H1 (cell line): ENCODE data around the gene GABRA6. TPM values are rescaled to one million over a fixed set of nuclear protein-coding genes. Genes with fewer than 3 reads are reported as not detected.

Experiments used
- CTCF ChIA-PET: fragments of 300-600 bp; sonication (Branson Sonifier 250); formaldehyde crosslinking; loops from one replicate; lab custom pipeline; 2021; ENCODE audit not compliant: partially characterized antibody; lab: Charles Lee
- POLR2A ChIA-PET: fragments of 300-600 bp; sonication (Branson Sonifier 250); formaldehyde crosslinking; loops from one replicate; lab custom pipeline; 2021; ENCODE audit warnings: inconsistent platforms; ENCODE audit not compliant: partially characterized antibody; lab: Charles Lee
- DNase-seq, 2 experiments: peaks; one replicate each; pipeline versions ENCODE4 v3.0.0 to v3.0.0-alpha.2; 2010 to 2022; ENCODE audit warnings: low spot score in 2 of 2, low read depth in 1 of 2, mixed read lengths in 1 of 2
- FAIRE-seq: peaks from 2 replicates; lab custom pipeline; 2011; peaks lifted over from hg19 to GRCh38; lab: Jason Lieb, UNC
- H2AFZ ChIP-seq: 2 replicates; pipeline ENCODE4 v1.8.1; 2012; ENCODE audit warnings: low read length, inconsistent platforms
- H2AK5ac ChIP-seq: 2 replicates; pipeline ENCODE4 v1.6.1; 2013; ENCODE audit warnings: low read depth, low read length
- H2BK120ac ChIP-seq: replicated peaks from 2 replicates; pipeline ENCODE3; 2013; ENCODE audit warnings: low read depth, low read length, inconsistent platforms
- H2BK12ac ChIP-seq: 2 replicates; pipeline ENCODE4 v1.6.1; 2013; ENCODE audit warnings: low read depth, low read length
- H2BK15ac ChIP-seq: 2 replicates; pipeline ENCODE4 v1.6.1; 2013; ENCODE audit warnings: low read length
- H2BK20ac ChIP-seq: 2 replicates; pipeline ENCODE4 v1.6.1; 2013; ENCODE audit warnings: low read length
- H2BK5ac ChIP-seq: 2 replicates; pipeline ENCODE4 v1.6.1; 2013; ENCODE audit warnings: low read depth, low read length
- H3K14ac ChIP-seq: 2 replicates; pipeline ENCODE4 v1.6.1; 2013; ENCODE audit warnings: inconsistent platforms; ENCODE audit not compliant: insufficient read length
- H3K18ac ChIP-seq: 2 replicates; pipeline ENCODE4 v1.6.1; 2013; ENCODE audit warnings: low read length; ENCODE audit errors: extremely low read depth
- H3K23ac ChIP-seq: 2 replicates; pipeline ENCODE4 v1.6.1; 2013; ENCODE audit warnings: inconsistent platforms; ENCODE audit not compliant: insufficient read length
- H3K23me2 ChIP-seq: 2 replicates; pipeline ENCODE4 v1.6.1; 2013; ENCODE audit warnings: low read depth, low read length
- H3K27ac ChIP-seq: 2 replicates; pipeline ENCODE4 v1.6.1; 2011; ENCODE audit warnings: low read depth, low read length, inconsistent platforms
- H3K27me3 ChIP-seq, 4 experiments: replicated peaks in 1 of 4; 1 replicate in 1 of 4; 2 replicates in 3 of 4; pipeline versions ENCODE4 v1.6.1 to v1.8.1; 2011 to 2013; ENCODE audit warnings: low read length in 3 of 4, mild to moderate bottlenecking in 3 of 4, inconsistent platforms in 2 of 4, mixed read lengths in 2 of 4, moderate library complexity in 1 of 4; ENCODE audit not compliant: control insufficient read depth in 3 of 4, insufficient read depth in 3 of 4; ENCODE audit errors: extremely low read depth in 1 of 4
- H3K36me3 ChIP-seq, 4 experiments: 2 replicates each; pipeline versions ENCODE4 v1.6.1 to v1.8.1; 2011 to 2013; ENCODE audit warnings: mild to moderate bottlenecking in 4 of 4, low read length in 3 of 4, moderate library complexity in 2 of 4, control low read depth in 1 of 4, inconsistent platforms in 1 of 4; ENCODE audit not compliant: insufficient read depth in 4 of 4, control insufficient read depth in 2 of 4
- H3K4ac ChIP-seq: replicated peaks from 2 replicates; pipeline ENCODE3; 2013; ENCODE audit warnings: low read length, low read depth, mixed read lengths, inconsistent platforms; ENCODE audit not compliant: insufficient read length
- H3K4me1 ChIP-seq, 4 experiments: replicated peaks in 1 of 4; 1 replicate in 1 of 4; 2 replicates in 3 of 4; pipeline versions ENCODE4 v1.6.1 to v1.8.1; 2011 to 2013; ENCODE audit warnings: low read length in 3 of 4, inconsistent platforms in 2 of 4, mixed read lengths in 1 of 4; ENCODE audit not compliant: insufficient read depth in 4 of 4, control insufficient read depth in 3 of 4
- H3K4me2 ChIP-seq, 2 experiments: 2 replicates each; pipeline versions ENCODE4 v1.6.1 to v1.8.1; 2011 to 2013; ENCODE audit warnings: low read depth in 2 of 2, low read length in 2 of 2, control low read depth in 1 of 2, inconsistent platforms in 1 of 2, mild to moderate bottlenecking in 1 of 2; ENCODE audit not compliant: insufficient read depth in 1 of 2
- H3K4me3 ChIP-seq, 4 experiments: fragments of 200-600, 300-600 bp in 1 of 4; sonication (generic), shearing (Covaris generic), sonication (Bioruptor Twin) in 1 of 4; 2 replicates each; pipeline versions ENCODE4 v1.5.1 to v1.8.1; 2011 to 2016; ENCODE audit warnings: low read length in 4 of 4, low read depth in 3 of 4, control low read depth in 2 of 4, inconsistent platforms in 2 of 4, mild to moderate bottlenecking in 2 of 4, mixed read lengths in 1 of 4, moderate library complexity in 1 of 4; ENCODE audit not compliant: insufficient read depth in 2 of 4; ENCODE audit errors: extremely low read depth in 1 of 4
- H3K56ac ChIP-seq: replicated peaks from 2 replicates; pipeline ENCODE3; 2013; ENCODE audit warnings: low read depth, mild to moderate bottlenecking, mixed read lengths, low read length, inconsistent platforms; ENCODE audit not compliant: insufficient read length
- H3K79me1 ChIP-seq: 2 replicates; pipeline ENCODE4 v1.6.1; 2013; ENCODE audit warnings: low read depth, low read length, control low read depth
- H3K79me2 ChIP-seq, 2 experiments: 2 replicates each; pipeline versions ENCODE4 v1.6.1 to v1.8.1; 2012 to 2013; ENCODE audit warnings: low read length in 2 of 2, mild to moderate bottlenecking in 2 of 2, inconsistent platforms in 1 of 2; ENCODE audit not compliant: insufficient read depth in 2 of 2, control insufficient read depth in 1 of 2
- H3K9ac ChIP-seq, 4 experiments: replicated peaks in 1 of 4; 1 replicate in 1 of 4; 2 replicates in 3 of 4; pipeline versions ENCODE4 v1.6.1 to v1.8.1; 2011 to 2013; ENCODE audit warnings: low read depth in 3 of 4, low read length in 3 of 4, control low read depth in 2 of 4, mild to moderate bottlenecking in 2 of 4, moderate library complexity in 2 of 4, inconsistent platforms in 1 of 4; ENCODE audit errors: extremely low read depth in 1 of 4
- H3K9me3 ChIP-seq, 2 experiments: 2 replicates each; pipeline versions ENCODE4 v1.6.1 to v1.8.1; 2012 to 2013; ENCODE audit warnings: mild to moderate bottlenecking in 2 of 2, moderate library complexity in 2 of 2, control low read depth in 1 of 2, inconsistent platforms in 1 of 2, low read depth in 1 of 2, low read length in 1 of 2, mixed read lengths in 1 of 2; ENCODE audit not compliant: insufficient read depth in 2 of 2
- H4K20me1 ChIP-seq, 2 experiments: replicated peaks in 1 of 2; 2 replicates each; pipeline versions ENCODE3 to v1.8.1; 2011 to 2013; ENCODE audit warnings: inconsistent platforms in 2 of 2, low read length in 2 of 2, mild to moderate bottlenecking in 1 of 2; ENCODE audit not compliant: insufficient read depth in 2 of 2, control insufficient read depth in 1 of 2
- H4K5ac ChIP-seq: 2 replicates; pipeline ENCODE4 v1.6.1; 2013; ENCODE audit warnings: low read length, low read depth, mixed read lengths, inconsistent platforms; ENCODE audit not compliant: insufficient read length
- H4K8ac ChIP-seq: 2 replicates; pipeline ENCODE4 v1.8.0; 2013; ENCODE audit warnings: mild to moderate bottlenecking, moderate library complexity, low read length, inconsistent platforms; ENCODE audit not compliant: insufficient read depth; ENCODE audit errors: extremely low read depth
- H4K91ac ChIP-seq: replicated peaks from 2 replicates; pipeline ENCODE3; 2013; ENCODE audit warnings: low read length, mixed read lengths, inconsistent platforms; ENCODE audit not compliant: insufficient read length
- ASH2L ChIP-seq: fragments of 200-600, 300-600 bp; sonication (generic); IDR thresholded peaks from one replicate; pipeline ENCODE4 v1.7.1; 2017; ENCODE audit warnings: low read length
- CBX5 ChIP-seq: fragments of 300-800, 300-1000 bp; sonication (generic); IDR thresholded peaks from 2 replicates; pipeline ENCODE4 v1.7.1; 2016; ENCODE audit warnings: antibody characterized with exemption, low read length, low read depth
- CBX8 ChIP-seq: fragments of 300-800, 300-1000 bp; sonication (generic); IDR thresholded peaks from 2 replicates; pipeline ENCODE4 v1.7.1; 2016; ENCODE audit warnings: low read depth, low read length, borderline replicate concordance
- CEBPB ChIP-seq: IDR thresholded peaks from 2 replicates; pipeline ENCODE4 v1.6.1; 2012; ENCODE audit warnings: low read depth, low read length
- CHD1 ChIP-seq: IDR thresholded peaks from 2 replicates; pipeline ENCODE4 v1.6.1; 2012; ENCODE audit warnings: low read depth, low read length, improper control_type of control experiment
- CTCF ChIP-seq, 3 experiments: IDR thresholded peaks; 1 replicate in 2 of 3; 2 replicates in 1 of 3; pipeline versions ENCODE4 v1.5.1 to v1.6.1; 2011; ENCODE audit warnings: low read length in 3 of 3, mild to moderate bottlenecking in 3 of 3, inconsistent platforms in 2 of 3, low read depth in 1 of 3, moderate library complexity in 1 of 3; ENCODE audit not compliant: insufficient read depth in 1 of 3; ENCODE audit errors: control extremely low read depth in 1 of 3
- HDAC6 ChIP-seq: IDR thresholded peaks from one replicate; pipeline ENCODE4 v1.7.1; 2012; ENCODE audit warnings: low read depth, mild to moderate bottlenecking, inconsistent platforms, low read length, moderate library complexity
- JUND ChIP-seq: IDR thresholded peaks from 2 replicates; pipeline ENCODE4 v1.6.1; 2011; ENCODE audit warnings: mild to moderate bottlenecking, improper control_type of control experiment, low read length
- KDM1A ChIP-seq: fragments of 200-600, 300-600 bp; sonication (generic); IDR thresholded peaks from 2 replicates; pipeline ENCODE4 v1.7.1; 2016; ENCODE audit warnings: mild to moderate bottlenecking, low read length, borderline replicate concordance
- NRF1 ChIP-seq: IDR thresholded peaks from 2 replicates; pipeline ENCODE4 v1.6.1; 2011; ENCODE audit warnings: mild to moderate bottlenecking, low read depth, low read length, improper control_type of control experiment
- SAP30 ChIP-seq: fragments of 300-600 bp; sonication (generic); IDR thresholded peaks from 2 replicates; pipeline ENCODE4 v1.7.1; 2012; ENCODE audit warnings: low read length, moderate library complexity, mild to moderate bottlenecking, inconsistent platforms; ENCODE audit not compliant: insufficient read depth, insufficient replicate concordance
- TCF12 ChIP-seq: IDR thresholded peaks from 2 replicates; pipeline ENCODE4 v1.6.1; 2011; ENCODE audit warnings: low read depth, mild to moderate bottlenecking, low read length
- ZNF274 ChIP-seq: IDR thresholded peaks from 2 replicates; pipeline ENCODE4 v1.7.0; 2012; ENCODE audit warnings: low read length, borderline replicate concordance; ENCODE audit errors: extremely low read depth
- WGBS, 2 experiments: shearing (Covaris generic) in 1 of 2; methylation state at CpG; one replicate each; pipeline versions ENCODE4 v1.1.6 to v1.1.7; 2013 to 2015; ENCODE audit warnings: low lambda C conversion rate in 2 of 2, mixed read lengths in 2 of 2, inconsistent platforms in 1 of 2, low coverage in 1 of 2, missing lambda C conversion rate in 1 of 2; ENCODE audit not compliant: insufficient replicate concordance in 2 of 2, insufficient coverage in 1 of 2, insufficient read length in 1 of 2; ENCODE audit errors: extremely low coverage in 1 of 2, missing lambda C conversion rate in 1 of 2; 5-methylcytosine and 5-hydroxymethylcytosine counted together
- polyA plus RNA-seq, 7 experiments: library from polyadenylated mRNA; depleted of rRNA in 3 of 7; stranded (reverse) in 5 of 7; unstranded in 2 of 7; fragments of >200 nt in 5 of 7; fragments of 200-250 nt in 2 of 7; gene quantifications; 1 replicate in 5 of 7; 2 replicates in 1 of 7; 4 replicates in 1 of 7; pipeline versions ENCODE4 v1.2.1 to v1.2.3, GENCODE V29; 2011 to 2013; ENCODE audit warnings: missing spikeins in 2 of 7, mixed read lengths in 2 of 7
- total RNA-seq: library from RNA; stranded (reverse); fragmentation: NEBNext Ultra II Directional; extraction: Animal tissue kit (Norgen Biotek cat#: 25700); gene quantifications from 2 replicates; pipeline ENCODE4 v1.2.1, GENCODE V29; 2021

The GABRA6 gene
- total and polyA plus RNA-seq, 2 of the 8 experiments (the other 6 are each of a cell fraction or from before 2014, with no cell fraction given): not detected

- Histone ChIP-seq H3K9ac (no peak overlapping the region), H2BK15ac (no peak overlapping the region), H3K4me3 (no peak overlapping the region), H4K8ac (no peak overlapping the region), H2BK120ac (no peak overlapping the region), H3K27ac (no peak overlapping the region), H3K4me1 (no peaks in the 10 kb centered on the region), H4K91ac (no peak overlapping the region), H2AFZ (peak overlapping the region; percentile 79), H2BK5ac (no peak overlapping the region), H4K20me1 (no peaks in the 10 kb centered on the region), H3K27me3 (no peaks in the 10 kb centered on the region), H4K5ac (no peak overlapping the region), H3K79me1 (no peaks in the 10 kb centered on the region), H3K23me2 (no peaks in the 10 kb centered on the region), H2BK20ac (no peak overlapping the region), H3K23ac (no peak overlapping the region), H3K18ac (no peak overlapping the region), H2BK12ac (no peak overlapping the region), H3K79me2 (no peaks in the 10 kb centered on the region), H3K56ac (no peak overlapping the region), H2AK5ac (no peak overlapping the region), H3K4me2 (no peak overlapping the region), H3K9me3 (no peaks in the 10 kb centered on the region), H3K14ac (no peak overlapping the region), H3K4ac (no peak overlapping the region), H3K36me3 (no peaks in the 10 kb centered on the region)
- POLR2A ChIA-PET: no interaction called here
- CTCF ChIA-PET: interaction anchor here (1.0 to 1.6 kb wide), 3 partner anchors 8 to 155 kb away, joined by 3 to 4 read pairs (median 4); no protein-coding TSS in a partner anchor
- WGBS, 2 experiments: 93% methylated on average over 8 of the region's 8 CpGs; no CpG with 5 or more reads in 1 of the 2 experiments
- DNase-seq: no peak
- no peak for FAIRE-seq
- TF ChIP-seq JUND (no peak), CTCF (IDR thresholded peaks at IDR 0.05; ENCODE audit: control extremely low read depth in 1 of 3, insufficient read depth in 1 of 3, low read depth in 1 of 3, low read length in 3 of 3) (no peak), CBX8 (no peak), CBX5 (no peak), NRF1 (no peak), ASH2L (no peak), TCF12 (no peak), CEBPB (no peak), CHD1 (no peak), HDAC6 (no peak), ZNF274 (no peak), KDM1A (no peak), SAP30 (no peak)
These were observed 628 bp downstream of the GABRA6 start for GRCh38 chr5:161686149-161686548.
